Measurements from ENCODE around the gene TCAF1.
A peak's percentile ranks its signal among the peaks of the same experiment; 100 is the strongest.
"Not testable (repeated sequence)": the region's sequence is repeated elsewhere in the genome, so short reads cannot be mapped to it uniquely, and the experiment has no call there.

TCAF1 gene

GRCh38 chr7:143902332-143902899 lies 440 bp upstream of the TCAF1 start:
- DNase-seq (ENCODE audit: low read depth) = no peak

DNA sequence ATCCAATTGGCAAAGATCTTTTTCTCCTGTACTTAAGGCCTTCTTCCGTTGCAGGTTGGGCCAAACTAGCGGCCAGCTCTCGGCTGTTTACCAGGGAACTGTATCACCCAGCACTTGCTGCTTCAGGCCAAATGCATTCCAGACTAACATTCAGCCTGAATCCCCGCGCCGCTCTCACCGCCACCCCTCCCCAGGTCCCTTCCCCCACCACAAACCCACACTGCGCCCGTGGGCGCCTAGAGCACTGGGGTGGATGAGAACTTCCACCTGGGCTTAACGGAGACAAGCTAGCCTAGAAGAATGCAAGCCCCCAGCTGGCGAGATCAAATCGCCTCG lies 676 bp downstream of the TCAF1 start:
- DNase-seq (ENCODE audit: low read depth) = peak; percentile 6

- DNase-seq (ENCODE audit: low read depth) = no peak
These were observed 1.7 kb downstream of the TCAF1 start for GRCh38 chr7:143900230-143900766.

DNA sequence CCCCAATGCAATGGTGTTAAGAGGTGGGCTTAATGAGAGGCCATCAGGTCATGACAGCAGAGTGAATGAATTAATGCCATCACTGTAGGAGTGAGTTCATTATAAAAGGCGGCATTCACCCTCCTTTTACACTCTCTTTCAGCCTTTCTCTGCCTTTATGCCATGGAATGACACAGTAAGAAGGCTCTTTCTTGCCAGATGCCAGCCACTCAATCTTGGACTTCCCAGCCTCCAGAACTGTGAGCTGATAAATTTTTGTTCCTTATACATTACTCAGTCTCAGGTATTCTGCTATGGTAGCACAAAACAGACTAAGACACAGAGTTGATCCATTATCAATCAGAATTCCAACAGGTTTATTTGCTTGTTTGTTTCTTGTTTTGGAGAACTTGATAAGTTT lies 3.2 kb downstream of the TCAF1 start:
- DNase-seq (ENCODE audit: low read depth) = no peak

GRCh38 chr7:143896667-143897066 lies 5.3 kb downstream of the TCAF1 start:
- DNase-seq (ENCODE audit: low read depth) = no peak

GRCh38 chr7:143892527-143893300 lies 9.3 kb downstream of the TCAF1 start:
- DNase-seq (ENCODE audit: low read depth) = no peak

GRCh38 chr7:143891457-143891856 lies 10.5 kb downstream of the TCAF1 start:
- no peak for DNase-seq (ENCODE audit: low read depth)

GRCh38 chr7:143890558-143890957 lies 11.4 kb downstream of the TCAF1 start:
- DNase-seq (ENCODE audit: low read depth) = no peak

DNA sequence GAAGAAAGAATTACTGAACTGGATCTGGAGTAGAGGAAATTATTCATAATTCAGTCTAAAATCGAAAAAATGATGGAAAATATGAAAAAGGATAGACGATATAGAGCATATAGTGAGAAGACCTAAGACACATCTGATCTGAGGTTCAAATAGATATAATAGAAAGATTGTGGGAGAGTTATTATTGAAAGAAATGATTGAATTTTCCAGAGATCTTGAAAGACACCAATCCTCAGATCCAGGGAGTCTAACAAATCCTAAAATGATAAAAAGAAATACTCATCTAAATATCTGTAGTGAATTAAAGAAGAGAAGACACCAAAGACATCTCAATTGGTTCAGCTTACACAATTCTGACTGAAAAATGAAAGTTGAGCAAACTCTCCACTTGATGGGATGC lies 12.9 kb downstream of the TCAF1 start:
- DNase-seq (ENCODE audit: low read depth) = no peak

GRCh38 chr7:143886826-143887477 lies 15.0 kb downstream of the TCAF1 start:
- no peak for DNase-seq (ENCODE audit: low read depth)

GRCh38 chr7:143885951-143886350 lies 16.0 kb downstream of the TCAF1 start:
- DNase-seq (ENCODE audit: low read depth) = no peak

DNA sequence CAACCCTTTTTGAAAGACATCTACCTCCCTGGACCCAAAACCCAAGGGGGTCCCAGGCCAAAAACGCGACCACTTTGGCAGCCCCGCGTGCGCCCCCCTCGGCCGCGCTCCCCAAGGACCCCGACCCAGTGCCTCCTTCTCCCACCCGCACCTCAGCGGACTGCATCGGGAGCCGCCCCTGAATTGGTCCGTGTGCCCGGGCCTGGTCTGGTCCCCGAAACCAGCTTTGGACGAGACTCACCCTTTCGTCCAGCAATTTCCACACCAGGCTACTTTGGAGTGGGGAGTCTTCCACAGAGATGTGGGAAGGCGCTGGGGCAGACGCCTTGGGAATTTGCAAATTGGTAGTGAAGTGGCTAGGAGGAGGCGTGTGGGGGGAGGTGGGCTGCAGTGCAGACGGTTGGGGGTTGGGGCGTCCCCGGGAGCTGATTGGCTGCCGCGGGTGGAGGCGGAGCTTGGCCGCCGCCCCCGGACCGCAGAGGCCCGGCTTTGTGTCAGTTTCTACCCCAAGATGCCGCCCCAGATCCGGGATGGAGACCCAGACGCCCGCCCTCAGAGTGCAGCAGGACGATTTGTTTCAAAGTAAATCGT lies 16.9 kb downstream of the TCAF1 start:
- DNase-seq (ENCODE audit: low read depth) = no peak

GRCh38 chr7:143884241-143884968 lies 17.6 kb downstream of the TCAF1 start:
- DNase-seq (ENCODE audit: low read depth) = no peak

DNA sequence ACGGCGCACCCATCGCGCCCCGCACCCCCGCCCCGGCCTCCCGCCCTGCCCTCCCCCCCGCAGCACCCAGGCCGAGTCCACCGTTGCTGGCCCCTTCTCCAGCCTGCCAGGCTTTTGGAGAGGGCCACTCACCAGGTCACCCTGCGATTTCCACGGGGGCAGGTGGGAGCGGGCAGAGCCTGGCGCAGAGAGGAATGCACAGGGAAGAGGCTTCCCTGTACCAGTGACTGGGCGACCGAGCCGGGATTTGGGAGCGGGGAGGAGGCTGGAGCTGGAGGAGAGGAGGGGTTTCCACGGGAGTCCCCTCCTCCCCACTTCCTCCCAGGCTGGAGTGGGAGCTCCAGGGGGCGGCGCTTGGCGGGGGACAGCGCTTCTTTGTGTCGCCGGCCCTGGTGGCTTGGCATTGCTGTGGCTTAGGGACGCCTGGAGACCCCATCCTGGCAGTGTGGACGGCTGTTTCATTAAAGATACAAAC lies 19.3 kb downstream of the TCAF1 start:
- no peak for DNase-seq (ENCODE audit: low read depth)

DNA sequence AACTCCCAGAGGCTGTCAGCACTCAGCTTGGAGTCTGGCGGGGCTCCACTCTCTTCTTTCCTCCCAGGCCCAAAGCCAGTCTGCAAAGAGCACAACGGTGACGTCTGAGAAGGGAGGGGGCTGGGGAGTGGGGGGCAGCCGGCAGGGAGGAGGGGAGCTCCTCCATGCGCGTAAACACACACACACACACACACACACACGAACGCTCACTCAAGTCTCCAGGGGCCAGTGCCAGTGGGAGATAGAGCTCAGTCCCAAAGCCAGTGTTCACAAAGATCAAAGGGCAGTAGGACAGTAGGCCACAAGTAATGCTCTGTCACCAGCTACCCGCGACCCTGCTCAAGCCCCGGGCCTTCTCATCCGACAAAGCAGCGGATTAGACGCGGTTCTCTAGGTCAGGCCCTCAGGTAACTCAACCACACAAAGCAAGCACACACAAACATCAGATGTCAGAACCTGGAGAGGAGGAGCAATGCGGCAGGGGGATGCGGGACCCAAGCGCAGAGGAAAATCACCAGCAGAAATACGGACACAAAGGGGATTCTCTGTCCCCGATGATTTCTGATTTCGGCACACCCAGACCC lies 19.9 kb downstream of the TCAF1 start:
- DNase-seq (ENCODE audit: low read depth) = no peak

DNA sequence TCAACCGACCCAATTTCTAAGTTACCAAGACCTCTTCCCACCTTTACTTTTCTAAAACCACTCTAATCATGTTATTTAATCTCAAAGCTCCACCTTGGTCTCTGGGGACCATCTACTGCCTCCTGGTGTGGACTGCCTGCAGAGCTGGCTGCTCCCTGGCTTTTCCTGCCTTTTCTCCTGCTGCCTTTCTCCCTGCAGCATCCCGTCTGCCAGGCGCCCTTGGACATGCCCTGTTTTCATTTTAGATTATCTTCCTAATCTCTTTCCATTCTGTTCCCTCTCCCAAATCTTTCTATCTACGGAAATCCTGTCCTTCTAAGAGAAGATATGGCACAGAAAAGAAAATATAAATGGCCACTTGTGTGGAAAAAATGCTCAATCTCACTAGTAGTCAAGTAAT lies 23.1 kb downstream of the TCAF1 start:
- DNase-seq (ENCODE audit: low read depth) = no peak

DNA sequence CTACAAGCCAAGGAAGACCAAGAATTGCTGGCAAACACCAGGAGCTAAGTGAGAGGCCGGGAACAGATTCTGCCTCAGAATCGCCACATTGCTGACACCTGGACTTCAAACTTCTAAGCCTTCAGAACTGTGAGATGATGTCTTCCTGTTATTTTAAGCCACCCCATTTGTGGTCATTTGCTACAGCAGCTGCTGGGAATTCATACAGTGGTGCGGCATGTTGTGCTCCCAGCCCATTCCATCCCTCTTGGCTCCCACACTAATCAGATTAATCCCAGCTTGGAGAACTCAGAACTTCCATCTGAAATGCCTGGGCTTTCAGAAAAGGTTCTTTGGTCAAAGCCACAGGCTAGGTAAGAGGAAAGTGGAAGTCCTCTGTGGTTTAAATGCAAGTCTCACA lies 24.9 kb downstream of the TCAF1 start:
- DNase-seq (ENCODE audit: low read depth) = no peak

GRCh38 chr7:143876218-143876617 lies 25.8 kb downstream of the TCAF1 start:
- no peak for DNase-seq (ENCODE audit: low read depth)

DNA sequence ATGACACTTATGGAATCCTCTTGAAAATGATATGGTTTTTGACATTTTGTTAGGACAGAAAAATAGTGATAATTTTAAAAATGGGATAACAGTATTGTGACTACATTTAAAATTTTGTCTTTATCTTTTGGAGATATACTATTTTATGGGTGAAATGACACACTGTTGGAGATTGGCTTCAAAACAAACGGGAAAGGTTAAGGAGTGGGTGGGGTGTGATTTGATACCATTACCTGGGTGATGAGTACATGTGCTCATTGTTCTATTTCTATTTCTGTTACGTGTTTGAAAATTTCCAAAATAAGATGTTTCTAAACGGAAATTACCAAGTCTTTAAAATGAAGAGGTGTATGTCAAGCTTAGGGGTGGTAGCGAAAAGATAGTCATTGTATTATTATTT lies 28.7 kb downstream of the TCAF1 start:
- DNase-seq (ENCODE audit: low read depth) = not testable (repeated sequence)

DNA sequence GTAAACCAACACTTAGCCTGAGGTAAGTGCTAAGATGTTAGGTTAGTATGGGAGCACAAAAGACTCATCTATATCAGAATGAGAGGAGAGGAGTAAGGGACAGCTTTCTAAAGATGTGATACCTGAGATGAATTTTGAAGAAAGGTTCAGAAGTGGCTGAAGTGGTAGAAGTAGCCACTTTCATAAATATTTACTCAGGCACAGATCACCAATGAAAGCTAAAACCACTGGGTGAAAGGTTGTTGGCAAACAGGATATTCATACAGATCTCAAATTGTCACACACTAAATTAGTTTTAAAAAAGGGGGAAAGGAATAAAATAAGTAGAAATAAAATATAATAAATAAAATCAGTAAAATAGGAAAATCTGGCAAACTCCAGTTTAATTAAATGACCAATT lies 30.4 kb downstream of the TCAF1 start:
- not testable (repeated sequence) for DNase-seq (ENCODE audit: low read depth)

DNA sequence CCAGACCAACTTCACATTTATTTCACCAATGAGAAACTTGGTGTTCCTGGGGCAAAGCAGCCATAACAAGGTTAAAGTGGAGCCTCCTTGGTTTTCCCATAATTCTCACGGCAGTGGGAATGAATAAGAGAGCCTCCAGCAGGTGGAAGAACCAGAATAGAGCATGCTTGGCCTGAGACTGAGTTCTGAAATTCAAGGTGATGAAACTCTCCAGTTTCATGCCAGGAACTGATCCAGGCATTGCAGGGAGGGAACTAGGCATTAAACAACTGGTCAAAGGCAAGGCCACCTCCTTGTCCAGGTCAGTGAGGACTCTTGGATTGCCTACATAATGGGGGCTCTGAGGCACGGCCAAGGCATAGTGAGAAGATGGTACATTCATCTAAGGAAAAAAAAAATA lies 44.0 kb downstream of the TCAF1 start:
- DNase-seq (ENCODE audit: low read depth) = not testable (repeated sequence)

- not testable (repeated sequence) for DNase-seq (ENCODE audit: low read depth)
These were observed 46.5 kb downstream of the TCAF1 start for GRCh38 chr7:143855443-143855842.

Data from activated T-cell treated with anti-CD3 and anti-CD28 coated beads for 1 hour (primary cell).